ENCODE results near the gene KDM7A. TPM values are rescaled to one million over a fixed set of nuclear protein-coding genes. Genes with fewer than 3 reads are reported as not detected.

KDM7A gene
- total and polyA plus RNA-seq, 9 of the 15 experiments (the other 6 are each of a cell fraction or from before 2014, with no cell fraction given), result 0.90 to 8.4 (median 7.0) TPM

GRCh38 chr7:140049339-140050024 is 127.3 kb downstream of the KDM7A start (continued):
- TF ChIP-seq ZBTB40 (IDR thresholded peaks at IDR 0.05) (no peak), ZBTB40 (CRISPR knock-in tag; IDR thresholded peaks at IDR 0.05) (no peak), FOXP1 (CRISPR knock-in tag; IDR thresholded peaks at IDR 0.05) (peak; percentile 8; the same call in 1 of the 2 replicates), NFIX (CRISPR knock-in tag; IDR thresholded peaks at IDR 0.05; ENCODE audit: low read depth) (no peak), HMG20B (CRISPR knock-in tag; IDR thresholded peaks at IDR 0.05) (no peak), MGA (IDR thresholded peaks at IDR 0.05) (no peak), PHB (CRISPR knock-in tag; IDR thresholded peaks at IDR 0.05) (no peak), POLR2A (conservative IDR thresholded peaks at IDR 0.05) (no peak)

Data from K562 (cell line).